CD4-positive, CD25-positive, alpha-beta regulatory T cell (primary cell): ENCODE data around the gene ME3. TPM values are rescaled to one million over a fixed set of nuclear protein-coding genes. Genes with fewer than 3 reads are reported as not detected.

ENCODE experiments used
- ATAC-seq, 2 donors: fragments of 150-1000 bp; cut with Tn5 transposase; one replicate each; pipeline ENCODE4 v1.10.0; 2021; ENCODE audit warnings: low read depth in 2 of 2, moderate number of reproducible peaks in 2 of 2, moderate library complexity in 1 of 2
- DNase-seq, 3 donors: peaks; one replicate each; pipeline versions ENCODE4 v3.0.0 to v3.0.0-alpha.2; 2012 to 2022; ENCODE audit warnings: mixed read lengths in 1 of 3
- H3K27ac ChIP-seq: one replicate; pipeline ENCODE4 v1.7.0; 2013; ENCODE audit warnings: mild to moderate bottlenecking, low read length; ENCODE audit not compliant: insufficient read depth, poor library complexity, severe bottlenecking
- H3K27me3 ChIP-seq: one replicate; pipeline ENCODE4 v1.7.0; 2013; ENCODE audit warnings: low read length; ENCODE audit not compliant: control insufficient read depth, insufficient read depth
- H3K36me3 ChIP-seq: one replicate; pipeline ENCODE4 v1.7.0; 2013; ENCODE audit warnings: mild to moderate bottlenecking, low read length, moderate library complexity; ENCODE audit not compliant: control insufficient read depth, insufficient read depth
- H3K4me1 ChIP-seq: 2 replicates; pipeline ENCODE4 v1.7.0; 2013; ENCODE audit warnings: mild to moderate bottlenecking, low read length; ENCODE audit not compliant: insufficient read depth, control insufficient read depth, poor library complexity, severe bottlenecking
- H3K4me3 ChIP-seq: one replicate; pipeline ENCODE4 v1.7.0; 2013; ENCODE audit warnings: low read depth, mild to moderate bottlenecking, low read length, moderate library complexity
- H3K9me3 ChIP-seq, 2 experiments: 1 replicate in 1 of 2; 2 replicates in 1 of 2; pipeline ENCODE4 v1.7.0; 2013; ENCODE audit warnings: low read length in 2 of 2, mild to moderate bottlenecking in 1 of 2, moderate library complexity in 1 of 2; ENCODE audit not compliant: control insufficient read depth in 2 of 2
- H3K27ac Mint-ChIP-seq, 3 donors: one replicate each; pipeline ENCODE4 v1.8.0; 2020 to 2022; ENCODE audit warnings: mild to moderate bottlenecking in 3 of 3, mixed read lengths in 3 of 3, moderate library complexity in 2 of 3
- H3K27me3 Mint-ChIP-seq: one replicate; pipeline ENCODE4 v1.8.0; 2022; ENCODE audit warnings: mild to moderate bottlenecking, mixed read lengths
- H3K36me3 Mint-ChIP-seq: one replicate; pipeline ENCODE4 v1.8.0; 2020; ENCODE audit warnings: mixed read lengths
- H3K4me1 Mint-ChIP-seq, 4 donors: one replicate each; pipeline ENCODE4 v1.8.0; 2020 to 2022; ENCODE audit warnings: mixed read lengths in 4 of 4, mild to moderate bottlenecking in 1 of 4
- H3K4me3 Mint-ChIP-seq, 4 donors: one replicate each; pipeline ENCODE4 v1.8.0; 2020 to 2022; ENCODE audit warnings: mild to moderate bottlenecking in 4 of 4, mixed read lengths in 4 of 4, moderate library complexity in 3 of 4
- H3K9me3 Mint-ChIP-seq, 7 donors: one replicate each; pipeline ENCODE4 v1.8.0; 2020 to 2022; ENCODE audit warnings: mixed read lengths in 7 of 7, mild to moderate bottlenecking in 3 of 7, moderate library complexity in 2 of 7
- polyA plus RNA-seq, 4 donors: library from polyadenylated mRNA; unstranded; fragments of 300-500 nt; fragmentation: Illumina TruSeq; gene quantifications; one replicate each; pipeline ENCODE4 v1.2.3, GENCODE V29; 2021
- total RNA-seq: library from RNA; stranded (reverse); gene quantifications from one replicate; pipeline ENCODE4 v1.2.3, GENCODE V29; 2022

ME3 gene
- total and polyA plus RNA-seq, 5 donors from 2014 or later, result 0.18 to 1.4 (median 0.38) TPM; not detected in 2

GRCh38 chr11:86458294-86459001 is 214.0 kb downstream of the ME3 start:
- no peaks in the 10 kb centered on the region for H3K36me3 Mint-ChIP-seq
- no peak overlapping the region for H3K27ac Mint-ChIP-seq
- H3K27me3 Mint-ChIP-seq, result peaks cover 8% of the 10 kb centered on the region
- H3K4me1 Mint-ChIP-seq, result peaks cover 0 to 7% (median 5%) of the 10 kb centered on the region in 4 donors
- Histone ChIP-seq H3K27me3 (no peaks in the 10 kb centered on the region), H3K27ac (no peak overlapping the region), H3K4me3 (no peak overlapping the region), H3K36me3 (no peaks in the 10 kb centered on the region), H3K4me1 (no peaks in the 10 kb centered on the region), H3K9me3 (no peaks in the 10 kb centered on the region)
- no peak overlapping the region for H3K4me3 Mint-ChIP-seq
- DNase-seq (no peak), ATAC-seq (no peak)
- H3K9me3 Mint-ChIP-seq, result no peaks in the 10 kb centered on the region

GRCh38 chr11:86456075-86456939 is 216.1 kb downstream of the ME3 start:
- H3K27ac Mint-ChIP-seq, result peak overlapping the region in 1 of 3 donors; percentile 48
- DNase-seq (peak; percentile 30 to 76 (median 47)), ATAC-seq (peak; percentile 41 to 50)
- Histone ChIP-seq H3K27me3 (no peaks in the 10 kb centered on the region), H3K4me1 (no peaks in the 10 kb centered on the region), H3K27ac (no peak overlapping the region), H3K9me3 (no peaks in the 10 kb centered on the region), H3K36me3 (no peaks in the 10 kb centered on the region), H3K4me3 (no peak overlapping the region)
- peaks cover 7% of the 10 kb centered on the region for H3K27me3 Mint-ChIP-seq
- H3K4me3 Mint-ChIP-seq, result no peak overlapping the region
- H3K4me1 Mint-ChIP-seq, result peaks cover 0 to 7% (median 5%) of the 10 kb centered on the region in 4 donors
- no peaks in the 10 kb centered on the region for H3K9me3 Mint-ChIP-seq
- H3K36me3 Mint-ChIP-seq, result no peaks in the 10 kb centered on the region

- no peaks in the 10 kb centered on the region for H3K9me3 Mint-ChIP-seq
- peaks cover 7% of the 10 kb centered on the region for H3K27me3 Mint-ChIP-seq
- H3K4me3 ChIP-seq, result no peak overlapping the region
- no peaks in the 10 kb centered on the region for H3K36me3 ChIP-seq
- no peak for ATAC-seq
- H3K27ac Mint-ChIP-seq, result no peak overlapping the region
- no peaks in the 10 kb centered on the region for H3K27me3 ChIP-seq
- no peak overlapping the region for H3K4me3 Mint-ChIP-seq
- no peaks in the 10 kb centered on the region for H3K36me3 Mint-ChIP-seq
- no peaks in the 10 kb centered on the region for H3K4me1 ChIP-seq
- no peaks in the 10 kb centered on the region for H3K9me3 ChIP-seq
- H3K4me1 Mint-ChIP-seq, result peaks cover 0 to 7% (median 5%) of the 10 kb centered on the region in 4 donors
- DNase-seq, result no peak
- H3K27ac ChIP-seq, result no peak overlapping the region
These were observed 219.0 kb downstream of the ME3 start for GRCh38 chr11:86453290-86454030.

- no peak overlapping the region for H3K27ac Mint-ChIP-seq
- H3K9me3 ChIP-seq, result no peaks in the 10 kb centered on the region
- no peak overlapping the region for H3K4me3 Mint-ChIP-seq
- ATAC-seq (no peak), DNase-seq (no peak)
- no peaks in the 10 kb centered on the region for H3K36me3 Mint-ChIP-seq
- H3K4me1 Mint-ChIP-seq, result no peaks in the 10 kb centered on the region
- no peaks in the 10 kb centered on the region for H3K9me3 Mint-ChIP-seq
- H3K36me3 ChIP-seq, result no peaks in the 10 kb centered on the region
- no peaks in the 10 kb centered on the region for H3K27me3 ChIP-seq
- no peak overlapping the region for H3K4me3 ChIP-seq
- no peak overlapping the region for H3K27ac ChIP-seq
- H3K4me1 ChIP-seq, result no peaks in the 10 kb centered on the region
- peaks cover 7% of the 10 kb centered on the region for H3K27me3 Mint-ChIP-seq
These were observed 222.3 kb downstream of the ME3 start for GRCh38 chr11:86449993-86450629.

GRCh38 chr11:86447763-86448480 is 224.5 kb downstream of the ME3 start:
- no peak for ATAC-seq

GRCh38 chr11:86446924-86447285 is 225.5 kb downstream of the ME3 start:
- Mint-ChIP-seq H3K27me3 (no peaks in the 10 kb centered on the region), H3K36me3 (no peaks in the 10 kb centered on the region), H3K4me1 (no peaks in the 10 kb centered on the region), H3K27ac (no peak overlapping the region), H3K4me3 (no peak overlapping the region), H3K9me3 (peaks cover 0 to 1% (median 0%) of the 10 kb centered on the region in 7 donors)
- DNase-seq (no peak), ATAC-seq (no peak)
- Histone ChIP-seq H3K36me3 (no peaks in the 10 kb centered on the region), H3K27ac (no peak overlapping the region), H3K4me1 (no peaks in the 10 kb centered on the region), H3K4me3 (no peak overlapping the region), H3K9me3 (no peaks in the 10 kb centered on the region), H3K27me3 (no peaks in the 10 kb centered on the region)

More at GRCh38 chr11:86447763-86448480, 224.5 kb downstream of the ME3 start:
- no peak overlapping the region for H3K4me3 ChIP-seq
- Mint-ChIP-seq H3K9me3 (peaks cover 0 to 1% (median 0%) of the 10 kb centered on the region in 7 donors), H3K4me3 (no peak overlapping the region), H3K27ac (no peak overlapping the region), H3K27me3 (no peaks in the 10 kb centered on the region), H3K4me1 (no peaks in the 10 kb centered on the region), H3K36me3 (no peaks in the 10 kb centered on the region)
- H3K27me3 ChIP-seq, result no peaks in the 10 kb centered on the region
- H3K27ac ChIP-seq, result no peak overlapping the region
- H3K4me1 ChIP-seq, result no peaks in the 10 kb centered on the region
- H3K9me3 ChIP-seq, result no peaks in the 10 kb centered on the region
- H3K36me3 ChIP-seq, result no peaks in the 10 kb centered on the region
- peak in 1 of 3 donors; percentile 22 for DNase-seq
